Amygdala (tissue), 56 donors: Measurements from ENCODE around the gene UGT1A10.
"Not testable (repeated sequence)": the region's sequence is repeated elsewhere in the genome, so short reads cannot be mapped to it uniquely, and the experiment has no call there.

Source experiments
- DNase-seq, 56 donors: peaks; one replicate each; lab custom pipeline; 2025; lab: John Stamatoyannopoulos, UW

Gene UGT1A10

DNA sequence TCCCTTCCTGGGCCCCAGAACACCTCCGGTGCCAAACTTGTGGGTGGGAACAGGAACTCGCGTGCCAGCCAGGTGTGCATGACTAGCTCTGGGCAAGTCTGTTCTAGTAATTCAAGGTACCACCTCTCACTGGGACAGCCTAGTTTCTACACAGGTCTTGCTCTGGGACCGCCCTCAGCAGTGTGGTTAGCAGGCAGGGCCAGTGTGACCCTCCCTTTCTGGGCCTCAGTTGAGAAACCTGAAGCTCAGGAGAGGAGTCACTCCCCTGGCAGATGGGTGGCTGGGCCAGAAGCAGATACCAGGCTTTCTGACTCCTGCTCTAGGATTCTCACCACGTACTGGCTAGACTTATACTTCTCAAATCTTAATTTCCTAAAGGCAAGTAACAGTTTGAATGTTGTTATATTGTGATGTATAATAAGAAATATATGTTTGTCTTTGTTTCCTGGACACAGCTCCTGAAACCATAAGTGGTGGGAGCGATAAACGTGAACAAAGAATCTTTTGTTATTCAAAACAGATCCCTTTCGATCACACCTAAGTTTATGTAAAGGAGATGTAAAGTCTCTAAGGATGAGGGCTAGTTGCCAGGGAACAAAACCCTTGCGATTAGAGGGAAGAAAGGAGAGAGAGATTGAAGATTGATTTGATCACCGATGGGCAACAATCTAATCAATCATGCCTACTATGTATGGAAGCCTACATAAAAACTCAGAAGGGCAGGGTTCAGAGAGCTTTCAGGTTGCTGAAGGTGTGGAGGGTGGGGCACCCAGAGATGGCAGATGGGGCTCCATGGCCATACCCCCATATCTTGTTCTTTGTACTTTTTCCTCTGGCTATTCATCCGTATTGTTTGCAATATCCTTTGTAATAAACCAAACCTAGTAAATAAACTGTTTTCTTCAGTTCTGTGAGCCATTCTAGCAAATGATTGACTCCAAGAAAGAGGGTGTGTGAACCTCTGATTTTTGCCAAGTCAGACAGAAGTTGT lies 55.5 kb downstream of the UGT1A10 start:
- no peak for DNase-seq

GRCh38 chr2:233692648-233693047 lies 56.4 kb downstream of the UGT1A10 start, which contains the start of gene UGT1A6:
TSS of gene UGT1A6 (plus strand) at chr2:233692890. CDS start at chr2:233693005, 115 bp downstream.
- DNase-seq: no peak

DNA sequence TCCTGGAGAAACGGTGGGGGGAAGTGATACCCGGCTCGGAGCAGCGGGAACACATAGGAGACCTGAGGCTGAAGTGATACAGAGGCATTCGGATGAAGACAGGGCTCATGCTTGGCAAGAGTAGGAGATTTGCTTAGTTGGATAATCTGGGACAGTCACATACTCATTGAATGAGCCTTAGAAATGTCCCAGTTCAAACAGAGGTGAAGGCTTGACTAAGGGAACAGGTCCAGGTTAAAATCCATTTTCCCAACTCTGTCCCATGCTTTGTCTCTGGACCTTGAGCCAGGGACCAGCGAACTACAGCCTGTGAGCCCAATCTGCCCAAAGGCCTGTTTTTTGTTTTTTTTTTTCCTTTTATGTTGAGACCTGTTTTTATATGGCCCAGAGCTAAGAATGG lies 57.7 kb downstream of the UGT1A10 start:
- DNase-seq: no peak

DNA sequence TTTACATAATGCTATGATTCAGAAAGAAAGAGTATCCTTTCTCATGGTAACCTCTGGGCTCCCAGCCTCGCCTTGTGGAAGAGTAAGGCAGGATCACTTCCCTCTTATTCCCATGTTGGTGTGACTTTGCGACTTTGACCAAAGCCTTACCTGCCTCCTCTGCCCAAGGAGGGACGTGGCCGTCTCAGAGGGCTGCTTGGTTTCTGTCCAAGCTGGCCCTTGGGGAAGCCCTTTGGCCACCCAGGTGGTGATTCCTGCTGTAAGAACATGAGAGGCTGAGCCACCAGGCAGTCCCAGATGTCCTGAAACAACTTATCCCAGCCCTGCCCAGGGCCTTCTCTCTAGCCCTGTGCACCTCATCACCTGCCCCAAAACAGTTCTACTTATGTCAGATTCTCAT lies 62.5 kb downstream of the UGT1A10 start:
- DNase-seq: no peak

GRCh38 chr2:233699424-233700027 lies 63.3 kb downstream of the UGT1A10 start:
- no peak for DNase-seq

DNA sequence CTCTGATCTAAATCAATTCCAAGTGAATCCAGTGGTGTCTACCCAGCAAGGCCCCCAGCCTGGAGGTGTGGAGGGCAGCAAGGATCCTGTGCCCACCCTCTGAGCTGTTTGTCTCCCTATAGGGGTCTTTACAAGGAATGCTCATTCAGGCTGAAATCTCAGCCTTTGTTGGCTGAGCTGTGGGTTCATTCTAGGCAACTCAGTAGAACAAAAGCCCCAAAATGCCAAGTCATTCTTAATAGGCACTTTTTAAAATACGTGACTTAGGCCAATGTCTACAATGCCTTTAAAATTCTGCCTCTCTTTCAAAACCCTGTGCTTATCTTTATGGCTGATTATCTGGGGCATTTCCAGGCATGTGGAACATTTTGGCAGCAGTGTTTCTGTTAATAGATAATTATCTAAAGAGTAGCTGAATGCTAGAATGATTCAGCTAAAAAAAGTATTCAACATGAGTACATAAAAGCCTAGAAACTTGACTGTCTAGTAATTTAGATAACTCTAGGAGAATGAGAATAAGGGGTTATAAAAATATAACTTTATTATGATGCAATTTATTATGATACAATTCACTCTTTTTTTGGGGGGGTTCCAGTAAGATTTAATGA lies 63.9 kb downstream of the UGT1A10 start:
- DNase-seq: peak in 2 of 56 donors; percentile 3 to 23

GRCh38 chr2:233700842-233701241 lies 64.6 kb downstream of the UGT1A10 start:
- DNase-seq: not testable (repeated sequence)

DNA sequence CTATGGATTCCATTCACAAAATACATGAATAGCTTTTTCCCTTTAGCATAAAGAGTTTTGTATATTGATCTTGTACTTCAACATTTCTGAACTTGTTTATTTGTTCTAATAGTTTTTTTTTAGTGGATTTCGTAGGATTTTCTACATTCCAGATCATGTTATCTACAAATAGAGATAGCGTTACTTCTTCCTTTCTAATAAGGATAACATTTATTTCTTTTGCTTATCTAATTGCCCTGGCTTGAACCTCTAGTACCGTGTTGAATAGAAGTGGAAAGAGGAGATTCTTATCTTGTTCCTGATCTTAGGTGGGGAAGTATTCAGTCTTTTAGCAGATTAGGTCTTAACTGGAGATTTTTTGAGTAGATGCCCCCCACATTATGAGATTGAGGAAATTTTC lies 66.0 kb downstream of the UGT1A10 start:
- DNase-seq: no peak

GRCh38 chr2:233705911-233706506 lies 69.8 kb downstream of the UGT1A10 start:
- DNase-seq: no peak

DNA sequence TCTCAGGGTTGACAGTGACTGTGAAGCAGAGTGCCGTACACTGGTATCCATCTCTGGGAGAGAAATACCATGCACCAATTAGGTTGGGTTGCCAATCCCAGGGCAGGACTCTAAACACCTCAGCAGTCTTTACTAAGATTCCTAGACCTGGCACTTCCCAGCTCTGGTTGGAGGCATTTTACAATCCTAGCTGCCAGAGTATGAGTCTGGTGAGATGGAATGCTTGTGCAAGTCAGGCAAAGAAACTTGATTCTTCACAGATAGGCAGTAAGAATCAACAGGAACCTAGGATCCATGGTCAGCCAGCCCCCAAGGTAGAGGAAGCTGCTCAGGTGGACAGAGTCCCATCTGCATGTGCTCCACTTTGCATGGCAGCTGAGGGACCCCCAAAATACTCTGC lies 70.5 kb downstream of the UGT1A10 start:
- DNase-seq: no peak

DNA sequence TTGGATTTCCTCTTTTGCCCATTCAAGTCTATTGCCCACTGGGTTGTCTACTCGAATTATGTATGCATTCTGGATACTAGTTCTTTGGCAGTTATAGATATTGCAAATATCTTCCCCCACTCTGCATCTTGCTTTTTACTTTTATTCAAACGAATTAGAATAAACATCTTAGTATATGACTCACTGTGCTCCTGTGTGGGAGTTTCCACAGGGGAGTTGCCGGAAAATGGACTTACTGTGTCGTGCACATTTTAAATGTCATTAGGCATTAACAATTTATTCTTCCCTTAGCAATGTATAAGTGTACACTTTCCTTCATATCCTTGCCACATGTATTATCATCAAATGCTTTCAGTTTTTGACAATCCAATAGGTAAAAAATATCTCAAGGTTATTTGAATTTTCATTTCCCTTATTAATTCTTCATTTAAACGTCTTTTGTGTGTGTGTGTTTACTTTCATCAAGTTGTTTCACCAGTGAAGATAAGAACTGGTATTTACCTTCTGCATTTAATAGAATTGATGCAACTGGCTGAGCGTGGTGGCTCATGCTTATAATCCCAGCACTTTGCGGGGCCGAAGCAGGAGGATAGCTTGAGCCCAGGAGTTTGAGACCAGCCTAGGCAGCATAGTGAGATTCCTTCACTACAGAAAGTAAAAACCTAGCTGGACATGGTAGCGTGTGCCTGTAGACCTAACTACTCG lies 71.8 kb downstream of the UGT1A10 start:
- peak in 2 of 56 donors; percentile 1 to 3 for DNase-seq

DNA sequence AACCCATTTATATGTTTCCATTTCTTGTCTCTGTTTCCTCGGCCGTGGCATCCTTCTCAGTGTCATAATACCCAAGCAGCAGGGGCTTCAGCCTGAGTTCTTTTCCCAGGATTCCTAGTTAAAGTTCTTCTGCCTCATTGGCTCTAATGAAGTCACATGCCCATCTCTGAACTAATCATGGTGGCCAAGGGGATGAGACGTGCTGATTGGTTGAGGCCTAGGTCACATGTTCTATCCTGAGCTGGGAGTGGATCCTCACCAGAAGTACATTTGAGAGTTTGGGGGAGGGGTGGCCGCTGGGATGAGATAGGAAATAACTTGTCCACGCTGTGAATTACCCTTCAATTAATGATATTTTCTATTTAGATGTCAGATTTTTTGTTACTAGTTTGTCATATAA lies 72.7 kb downstream of the UGT1A10 start:
- no peak for DNase-seq

- peak in 46 of 56 donors; percentile 2 to 76 (median 31) for DNase-seq
These were observed 75.2 kb downstream of the UGT1A10 start for GRCh38 chr2:233711312-233712008.

DNA sequence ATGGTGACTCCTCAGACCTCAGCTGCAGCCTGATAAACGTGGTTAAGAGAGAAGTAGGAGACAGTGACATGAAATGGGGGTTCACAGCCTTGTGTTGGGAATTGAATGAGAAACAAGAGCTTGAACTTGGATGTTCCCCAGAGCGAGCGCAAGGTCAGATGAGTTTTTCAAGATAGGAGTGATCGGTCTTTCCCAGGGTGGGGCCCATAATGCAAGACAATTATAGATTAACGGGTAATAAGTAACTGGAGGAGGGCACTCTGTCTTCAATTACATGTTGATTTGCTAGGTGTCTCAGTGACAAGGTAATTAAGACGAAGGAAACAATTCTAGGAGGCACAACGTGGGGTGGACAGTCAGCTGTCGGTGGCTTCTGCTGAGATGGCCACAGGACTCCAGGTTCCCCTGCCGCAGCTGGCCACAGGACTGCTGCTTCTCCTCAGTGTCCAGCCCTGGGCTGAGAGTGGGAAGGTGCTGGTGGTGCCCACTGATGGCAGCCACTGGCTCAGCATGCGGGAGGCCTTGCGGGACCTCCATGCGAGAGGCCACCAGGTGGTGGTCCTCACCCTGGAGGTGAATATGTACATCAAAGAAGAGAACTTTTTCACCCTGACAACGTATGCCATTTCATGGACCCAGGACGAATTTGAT lies 76.5 kb downstream of the UGT1A10 start, which contains the start of gene UGT1A5:
Gene UGT1A5 (plus strand): TSS at position 297 of the 651 bp plus-strand sequence. CDS start 85 bp downstream, at position 382.
- DNase-seq: no peak

DNA sequence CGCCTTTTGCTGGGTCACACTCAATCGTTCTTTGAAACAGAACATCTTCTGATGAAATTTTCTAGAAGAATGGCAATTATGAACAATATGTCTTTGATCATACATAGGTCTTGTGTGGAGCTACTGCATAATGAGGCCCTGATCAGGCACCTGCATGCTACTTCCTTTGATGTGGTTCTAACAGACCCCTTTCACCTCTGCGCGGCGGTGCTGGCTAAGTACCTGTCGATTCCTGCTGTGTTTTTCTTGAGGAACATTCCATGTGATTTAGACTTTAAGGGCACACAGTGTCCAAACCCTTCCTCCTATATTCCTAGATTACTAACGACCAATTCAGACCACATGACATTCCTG lies 77.0 kb downstream of the UGT1A10 start:
- DNase-seq: no peak

- DNase-seq: no peak
These were observed 77.9 kb downstream of the UGT1A10 start for GRCh38 chr2:233714121-233714520.

GRCh38 chr2:233718552-233718951 lies 82.3 kb downstream of the UGT1A10 start, which contains the start of gene UGT1A4:
TSS of gene UGT1A4 (plus strand) at chr2:233718736. CDS start at chr2:233718821, 85 bp downstream.
- no peak for DNase-seq

- DNase-seq: no peak
These were observed 92.6 kb downstream of the UGT1A10 start, which contains the start of gene UGT1A3 for GRCh38 chr2:233728723-233729301. TSS of gene UGT1A3 (plus strand) at chr2:233729042. CDS start at chr2:233729127, 85 bp downstream.
